Measurements from ENCODE around the gene TMEM108. TPM values are rescaled to one million over a fixed set of nuclear protein-coding genes. Genes with fewer than 3 reads are reported as not detected.

TMEM108 gene
- total and polyA plus RNA-seq, 9 donors, result under 0.01 to 4.2 (median 0.46) TPM; not detected in 2

- no peaks in the 10 kb centered on the region for H3K4me1 ChIP-seq (ENCODE audit: insufficient read depth)
- WGBS, 3 donors, result 55 to 69% (median 62%) methylated on average over 9 of the region's 9 CpGs
- H3K27me3 ChIP-seq, result no peaks in the 10 kb centered on the region
- intact Hi-C loops (cut with DNase I), result loop anchor here in 1 of 4 donors (10.0 kb wide), 1 partner anchor 313 kb away; the partner anchor contains the start of gene NPHP3
- H3K4me3 ChIP-seq, result peak overlapping the region; percentile 52
- H3K27ac ChIP-seq, result no peak overlapping the region
- H3K36me3 ChIP-seq, result no peaks in the 10 kb centered on the region
- DNase-seq, result no peak
- TF ChIP-seq CTCF (IDR thresholded peaks at IDR 0.05) (no peak), POLR2A (IDR thresholded peaks at IDR 0.05) (no peak), EP300 (IDR thresholded peaks at IDR 0.05) (no peak)
- no peaks in the 10 kb centered on the region for H3K9me3 ChIP-seq
These were observed 755 bp upstream of the TMEM108 start for GRCh38 chr3:133037436-133037835.

GRCh38 chr3:133038731-133039375 lies 662 bp downstream of the TMEM108 start:
- no peaks in the 10 kb centered on the region for H3K36me3 ChIP-seq
- H3K27ac ChIP-seq, result no peak overlapping the region
- WGBS, 3 donors, result 2 to 5% (median 3%) methylated on average over 28 to 31 of the region's 31 CpGs
- no peaks in the 10 kb centered on the region for H3K9me3 ChIP-seq
- intact Hi-C loops (cut with DNase I), result loop anchor here in 1 of 4 donors (10.0 kb wide), 1 partner anchor 314 kb away; the partner anchor contains the start of gene NPHP3
- DNase-seq, result peak in 1 of 5 donors; percentile 8
- H3K4me1 ChIP-seq (ENCODE audit: insufficient read depth), result no peaks in the 10 kb centered on the region
- TF ChIP-seq EP300 (IDR thresholded peaks at IDR 0.05), result no peak
- TF ChIP-seq CTCF (IDR thresholded peaks at IDR 0.05), result no peak
- no peak for TF ChIP-seq POLR2A (IDR thresholded peaks at IDR 0.05)
- peak overlapping the region; percentile 52 for H3K4me3 ChIP-seq
- no peaks in the 10 kb centered on the region for H3K27me3 ChIP-seq

GRCh38 chr3:133040696-133041523 lies 2.7 kb downstream of the TMEM108 start:
- Histone ChIP-seq H3K27me3 (no peaks in the 10 kb centered on the region), H3K4me3 (no peak overlapping the region), H3K27ac (no peak overlapping the region), H3K4me1 (ENCODE audit: insufficient read depth) (no peaks in the 10 kb centered on the region), H3K36me3 (no peaks in the 10 kb centered on the region), H3K9me3 (no peaks in the 10 kb centered on the region)
- TF ChIP-seq EP300 (IDR thresholded peaks at IDR 0.05) (no peak), CTCF (IDR thresholded peaks at IDR 0.05) (peak in 1 of 3 donors; percentile 17)
- intact Hi-C loops (cut with DNase I), result loop anchor here in 1 of 4 donors (5.0 kb wide), 1 partner anchor 1776 kb away; no protein-coding TSS in a partner anchor
- WGBS, 3 donors, result 35 to 41% (median 35%) methylated on average over 6 of the region's 6 CpGs
- peak in 4 of 5 donors; percentile 9 to 40 (median 36) for DNase-seq

- no peak for DNase-seq
- intact Hi-C loops (cut with DNase I), result loop anchor here in 1 of 4 donors (5.0 kb wide), 1 partner anchor 1776 kb away; no protein-coding TSS in a partner anchor
- Histone ChIP-seq H3K4me3 (no peak overlapping the region), H3K27me3 (no peaks in the 10 kb centered on the region), H3K4me1 (ENCODE audit: insufficient read depth) (no peaks in the 10 kb centered on the region), H3K9me3 (no peaks in the 10 kb centered on the region), H3K27ac (no peak overlapping the region), H3K36me3 (no peaks in the 10 kb centered on the region)
- WGBS, 3 donors, result 22 to 29% (median 24%) methylated on average over 6 of the region's 6 CpGs
- TF ChIP-seq CTCF (IDR thresholded peaks at IDR 0.05), result no peak
- TF ChIP-seq POLR2A (IDR thresholded peaks at IDR 0.05), result no peak
- TF ChIP-seq EP300 (IDR thresholded peaks at IDR 0.05), result no peak
These were observed 3.3 kb downstream of the TMEM108 start for GRCh38 chr3:133041524-133041829.
